Measurements from ENCODE around the gene PCCA.

DNA sequence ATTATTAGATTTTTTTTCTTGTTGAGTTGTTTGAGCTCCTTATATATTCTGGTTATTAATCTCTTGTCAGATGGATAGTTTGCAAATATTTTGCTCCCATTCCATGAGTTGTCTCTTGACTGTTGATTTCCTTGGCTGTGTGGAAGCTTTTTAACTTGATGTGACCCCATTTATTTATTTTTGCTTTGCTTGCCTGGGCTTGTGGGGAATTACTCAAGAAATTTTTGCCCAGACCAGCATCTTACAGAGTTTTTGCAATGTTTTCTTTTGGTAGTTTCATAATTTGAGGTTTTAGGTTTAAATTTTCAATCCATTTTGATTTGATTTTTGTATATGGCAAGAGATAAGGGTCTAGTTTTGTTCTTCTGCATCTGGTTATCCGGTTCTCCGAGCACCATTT is 124.7 kb downstream of the PCCA start:
- no peak for TF ChIP-seq SP1 (IDR thresholded peaks at IDR 0.05)
- no peak for TF ChIP-seq CTCF (IDR thresholded peaks at IDR 0.05; ENCODE audit: low read depth, low read length, missing input control)

Measured in liver (tissue), 3 donors.